ENCODE measurements around the gene THAP8.

The THAP8 gene

DNA sequence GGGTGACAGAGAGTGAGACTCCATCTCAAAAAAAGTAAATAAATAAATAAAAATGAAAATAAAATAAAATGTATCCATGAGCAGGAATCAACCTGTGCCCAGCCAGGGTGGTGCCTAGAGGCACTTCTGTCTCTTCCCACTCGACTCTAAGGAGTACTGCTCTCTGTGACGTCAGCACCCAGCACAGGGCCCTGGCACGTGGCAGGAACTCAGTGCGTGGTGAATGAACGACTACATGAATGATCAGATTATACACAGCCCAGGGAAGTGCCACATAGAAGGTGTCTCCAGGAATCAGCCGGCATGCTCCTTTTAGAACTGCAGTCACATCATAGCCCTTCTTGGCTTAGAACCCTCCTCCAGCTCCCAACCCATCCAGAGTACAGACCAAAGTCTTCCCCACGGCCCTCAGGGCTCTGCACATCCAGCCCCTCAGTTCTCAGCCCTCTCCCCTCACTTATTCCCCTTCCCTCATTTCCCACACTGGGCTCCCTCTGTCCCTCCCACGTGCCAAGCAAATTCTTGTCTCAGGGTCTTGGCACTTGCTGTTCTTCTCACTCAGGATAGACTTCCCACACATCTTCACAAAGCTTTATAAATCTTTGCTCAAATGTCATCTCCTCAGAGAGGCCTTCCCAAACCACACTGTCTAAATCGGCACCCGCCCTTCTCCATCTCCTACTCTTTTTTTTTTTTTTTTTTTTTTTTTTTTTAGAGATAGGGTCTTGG, 25.6 kb downstream of the THAP8 start:
- DNase-seq = no peak

DNA sequence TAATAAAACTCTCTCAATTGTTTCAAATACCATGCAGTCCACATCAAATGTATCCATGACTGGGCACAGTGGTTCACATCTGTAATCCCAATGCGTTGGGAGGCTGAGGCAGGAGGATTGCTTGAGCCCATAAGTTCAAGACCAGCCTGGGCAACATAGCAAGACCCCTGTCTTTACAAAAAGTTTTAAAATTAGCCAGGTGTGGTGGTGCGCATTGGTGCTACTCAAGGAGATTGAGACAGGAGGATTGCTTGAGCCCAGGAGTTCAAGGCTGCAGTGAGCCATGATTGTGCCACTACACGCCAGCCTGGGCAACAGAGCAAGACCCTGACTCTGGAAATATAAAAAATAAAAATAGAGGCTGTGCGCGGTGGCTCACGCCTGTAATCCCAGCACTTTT, 26.4 kb downstream of the THAP8 start:
- DNase-seq = no peak

DNA sequence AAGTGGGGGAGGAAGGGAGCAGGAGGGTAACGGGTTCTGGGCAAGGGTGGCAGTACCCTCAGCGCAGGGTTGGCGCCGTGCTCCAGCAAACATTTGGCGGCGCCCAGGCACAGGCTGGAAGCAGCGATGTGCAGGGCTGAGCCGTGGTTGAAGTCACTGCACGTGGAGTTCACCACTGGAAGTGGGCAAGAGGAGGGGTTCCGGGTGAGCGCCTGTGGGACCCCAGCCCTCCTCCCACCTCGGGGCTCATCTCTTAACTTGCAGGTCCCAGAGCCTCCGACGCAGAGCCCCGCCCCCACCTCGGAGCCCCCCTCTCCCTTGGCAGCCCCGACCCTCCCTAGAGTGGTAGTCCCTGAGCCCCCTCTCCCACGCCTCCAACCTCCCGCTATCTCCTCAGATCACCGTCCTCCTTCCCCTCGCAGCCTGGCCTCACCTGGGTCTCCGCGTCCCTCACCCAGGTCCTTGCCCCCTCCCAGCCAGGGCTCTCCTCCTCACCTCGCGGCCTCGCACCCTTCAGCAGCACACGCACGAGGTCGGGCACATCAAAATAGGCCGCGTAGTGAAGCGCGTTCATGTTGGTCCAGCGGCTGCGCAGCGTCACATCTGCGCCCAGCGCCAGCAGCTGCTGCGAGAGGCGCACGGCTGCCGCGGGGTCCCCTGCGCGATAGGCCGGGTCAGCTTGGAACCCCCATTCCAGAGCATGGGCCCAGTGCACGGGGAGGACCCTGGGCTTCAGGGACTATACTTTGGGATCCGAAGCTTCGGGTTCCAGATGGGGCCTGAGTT, 27.8 kb downstream of the THAP8 start:
- DNase-seq = no peak

DNA sequence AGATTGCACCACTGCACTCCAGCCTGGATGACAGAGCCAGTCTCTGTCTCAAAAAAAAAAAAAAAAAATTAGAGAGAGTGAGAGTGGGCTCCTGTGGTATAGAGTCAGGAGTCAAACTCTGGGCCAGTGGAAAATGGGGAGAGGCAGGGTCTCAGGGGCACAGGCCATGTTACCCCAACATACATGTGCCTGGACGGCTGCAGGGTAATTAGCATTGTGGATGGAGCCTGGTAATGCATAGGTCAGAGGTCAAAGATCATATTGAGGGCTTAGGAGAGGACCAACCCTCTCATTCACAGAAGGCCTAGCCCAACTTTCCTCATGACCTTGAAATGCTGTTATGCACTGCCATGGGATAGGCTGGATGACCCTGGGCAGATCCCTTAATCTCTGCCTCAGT, 28.5 kb downstream of the THAP8 start:
- DNase-seq = no peak

DNA sequence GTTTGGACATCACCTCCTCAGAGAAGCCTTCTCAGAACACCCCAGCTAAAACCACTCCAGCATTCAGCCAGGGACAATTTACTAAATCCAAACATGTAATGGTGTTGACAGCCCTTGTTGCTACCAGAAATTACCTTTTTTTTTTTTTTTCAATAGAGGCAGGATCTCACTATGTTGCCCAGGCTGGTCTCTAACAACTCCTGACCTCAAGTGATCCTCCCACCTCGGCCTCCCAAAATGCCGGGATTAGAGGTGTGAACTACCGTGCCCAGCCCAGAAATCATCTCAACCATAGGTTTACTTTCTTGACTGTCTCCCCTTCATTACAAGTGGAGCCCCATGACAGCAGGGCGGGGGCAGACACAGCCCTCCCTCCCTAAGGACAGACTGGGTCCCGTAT, 30.7 kb downstream of the THAP8 start:
- no peak for DNase-seq

DNA sequence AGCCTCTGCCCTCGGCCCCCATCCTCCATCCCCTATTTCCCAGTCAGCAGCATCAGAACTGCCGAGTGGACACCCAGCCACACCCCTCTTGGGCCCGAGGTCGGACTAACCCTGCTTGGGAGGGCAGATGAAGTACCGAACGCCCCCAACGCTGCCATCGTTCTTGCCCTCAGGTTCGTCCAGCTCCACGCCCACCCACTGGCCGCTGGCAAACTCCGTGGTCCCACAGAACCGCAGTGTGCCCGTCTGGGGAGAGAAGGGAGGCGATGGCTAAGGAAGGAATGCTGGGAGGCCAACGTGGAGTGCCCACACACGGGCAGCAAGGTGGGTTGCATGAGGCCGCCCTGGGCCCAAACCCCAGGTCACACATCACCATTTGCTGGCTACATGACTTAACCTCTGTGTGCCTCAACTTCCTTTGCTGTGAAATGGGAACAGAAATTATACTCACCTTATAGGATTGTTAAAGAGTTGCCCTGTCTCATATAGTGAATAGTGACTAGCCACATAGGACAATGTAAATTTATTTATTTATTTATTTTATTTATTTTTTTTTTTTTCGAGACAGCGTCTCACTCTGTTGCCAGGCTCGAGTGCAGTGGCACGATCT, 34.9 kb downstream of the THAP8 start:
- DNase-seq = no peak

DNA sequence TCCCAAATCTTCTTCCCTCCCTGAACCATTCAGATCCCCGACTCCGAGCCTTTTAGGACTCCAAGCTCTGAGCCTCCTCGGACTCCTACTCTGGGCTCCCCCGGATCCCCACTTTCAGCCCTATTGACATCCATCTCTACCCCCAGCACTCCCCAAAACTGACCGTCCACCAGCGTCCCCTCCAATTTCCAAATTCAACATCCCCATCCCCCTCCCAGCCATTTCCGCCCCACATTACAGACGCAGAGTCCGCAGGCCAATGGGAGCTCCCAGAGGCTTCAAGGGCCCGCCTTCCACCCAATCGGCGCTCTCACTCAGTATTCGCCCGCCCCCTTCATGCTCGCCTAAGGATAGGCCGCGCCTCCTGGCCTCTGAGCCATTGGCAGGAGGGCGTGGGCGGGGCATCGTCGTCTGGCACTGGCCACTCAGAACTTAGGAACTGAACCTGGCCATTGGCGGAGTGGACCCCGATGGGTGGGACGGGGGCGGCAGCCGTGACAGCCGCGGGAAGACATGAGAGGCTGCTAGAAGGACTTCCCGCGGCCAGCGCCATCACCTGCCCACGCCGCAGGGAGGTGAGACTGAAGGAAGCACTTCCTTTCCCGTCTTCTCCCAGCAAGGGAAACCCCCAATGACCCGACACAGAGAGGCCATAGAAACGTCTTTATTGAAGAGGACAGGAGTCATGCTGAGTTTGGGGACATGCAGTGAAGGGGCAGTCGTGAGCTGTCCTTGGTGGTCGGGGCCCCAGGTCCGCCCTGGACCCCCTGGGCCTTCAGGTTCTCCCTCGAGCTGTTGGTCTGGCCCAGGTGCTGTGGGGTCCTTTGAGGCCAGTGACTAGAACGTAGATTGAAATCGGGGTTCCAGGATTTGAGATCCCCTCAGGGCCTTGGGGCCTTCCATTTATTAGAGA, 39.8 kb downstream of the THAP8 start, which contains the start of gene ALKBH6:
TSS of gene ALKBH6 (minus strand) at position 202 of the 913 bp plus-strand sequence. CDS start 816 bp downstream, outside the sequence.
- peak; percentile 98 for DNase-seq

DNA sequence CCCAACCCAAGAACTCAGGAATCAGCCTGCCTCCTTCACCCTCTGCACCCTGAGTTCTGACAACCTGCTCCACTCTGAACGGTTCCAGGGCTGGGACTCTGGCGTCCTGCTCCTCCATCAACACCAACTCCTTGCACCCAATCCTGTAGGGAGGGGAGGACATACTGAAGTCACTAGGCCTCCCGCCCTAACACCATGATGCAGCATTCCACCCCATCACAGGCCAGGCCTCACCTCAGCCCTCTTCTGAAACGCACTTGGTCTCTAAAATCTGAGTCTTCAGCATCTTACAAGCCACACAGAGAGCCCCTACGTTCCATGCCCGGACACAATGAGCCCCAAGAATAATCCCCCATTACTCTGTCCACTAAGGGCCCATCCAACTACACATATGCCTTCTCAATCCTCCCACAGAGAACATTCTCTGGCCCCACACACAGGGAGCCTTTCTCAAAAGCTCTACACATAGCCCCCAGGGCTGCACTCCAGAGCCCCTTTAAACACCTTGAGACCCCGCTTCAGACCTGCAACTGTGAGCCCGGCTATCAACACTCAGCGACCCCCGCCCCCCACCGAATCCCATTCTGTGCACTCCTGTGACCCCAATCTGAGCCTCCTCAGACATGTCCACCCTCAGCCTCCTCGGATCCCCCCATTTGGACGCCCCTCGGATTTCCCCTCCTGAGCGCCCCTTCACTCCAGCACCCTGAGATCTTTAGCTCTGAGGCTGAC, 40.6 kb downstream of the THAP8 start:
- no peak for DNase-seq

DNA sequence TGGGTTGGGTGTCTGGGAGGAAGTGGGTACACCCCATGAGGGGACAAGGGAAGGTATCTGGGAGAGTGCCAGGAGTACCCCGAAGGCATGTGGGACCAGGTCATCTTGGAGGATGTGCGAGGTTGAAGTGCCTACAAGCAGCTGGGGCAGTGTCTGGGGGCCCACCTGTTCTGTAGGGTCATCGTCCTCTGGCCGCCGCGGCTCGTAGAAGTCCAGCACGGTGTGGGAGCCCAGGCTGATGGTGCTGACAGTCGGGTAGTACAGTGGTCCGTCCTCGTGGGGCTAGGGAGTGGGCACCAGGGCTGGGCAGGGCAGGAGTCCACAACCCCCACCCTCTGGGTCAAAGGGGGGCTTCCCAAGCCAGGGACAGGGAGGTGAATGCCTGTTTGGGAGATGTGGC, 43.7 kb downstream of the THAP8 start:
- no peak for DNase-seq

DNA sequence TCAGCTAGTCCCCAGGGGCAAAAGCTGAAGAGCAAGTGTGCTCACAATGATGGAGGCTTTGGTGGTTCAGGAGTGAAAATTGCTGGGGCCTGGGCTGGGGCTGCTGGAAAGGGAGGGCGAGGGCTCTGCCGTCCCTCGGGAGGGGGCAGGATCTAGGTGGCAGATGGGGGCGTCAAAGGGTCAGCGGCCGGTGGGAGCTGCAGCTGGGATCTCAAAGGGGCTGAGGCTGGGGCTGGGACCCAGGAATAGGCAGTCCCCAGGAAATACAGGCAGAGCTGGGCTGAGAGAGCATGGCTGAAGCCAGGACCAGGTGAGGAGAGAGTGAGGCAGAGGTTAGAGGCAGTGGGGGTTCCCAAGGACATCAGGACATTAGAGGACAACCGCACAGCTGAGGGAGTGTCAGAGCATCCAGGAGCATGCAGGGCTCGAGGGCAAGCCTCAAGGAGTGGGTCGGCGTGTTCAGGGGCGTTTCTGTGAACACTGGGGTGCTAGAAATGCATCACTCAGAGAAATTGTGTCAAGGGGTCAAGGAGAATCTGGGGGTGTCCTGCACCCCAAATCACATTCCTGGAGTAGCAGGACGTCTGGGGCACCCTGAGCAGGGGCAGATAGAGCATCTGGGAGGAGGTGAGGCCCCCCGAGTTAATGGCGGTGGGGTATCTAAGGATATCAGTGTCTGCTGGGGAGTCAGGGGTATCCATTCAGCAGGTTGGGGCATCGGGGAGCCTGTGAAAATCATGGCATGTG, 44.3 kb downstream of the THAP8 start:
- no peak for DNase-seq

DNA sequence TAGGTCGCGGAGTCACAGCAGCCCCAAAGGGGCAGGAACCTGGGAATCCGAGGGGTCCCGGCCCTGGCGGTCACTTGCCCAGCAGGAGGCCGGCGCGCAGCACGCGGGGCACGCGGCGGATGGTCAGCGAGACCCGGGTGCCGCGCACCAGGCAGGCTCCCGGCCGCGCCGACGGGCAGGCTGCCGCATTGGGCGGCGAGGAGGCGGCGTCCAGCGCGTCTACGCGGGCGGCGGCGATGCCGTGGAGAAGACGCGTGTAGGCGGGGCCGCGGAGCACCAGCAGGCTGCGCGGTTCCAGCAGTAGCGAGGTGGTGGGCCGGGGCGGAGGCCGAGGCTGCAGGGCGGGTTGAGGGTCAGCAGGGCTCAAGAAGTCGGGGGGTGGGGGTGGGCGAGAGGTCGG, 44.9 kb downstream of the THAP8 start:
- peak; percentile 22 for DNase-seq

DNA sequence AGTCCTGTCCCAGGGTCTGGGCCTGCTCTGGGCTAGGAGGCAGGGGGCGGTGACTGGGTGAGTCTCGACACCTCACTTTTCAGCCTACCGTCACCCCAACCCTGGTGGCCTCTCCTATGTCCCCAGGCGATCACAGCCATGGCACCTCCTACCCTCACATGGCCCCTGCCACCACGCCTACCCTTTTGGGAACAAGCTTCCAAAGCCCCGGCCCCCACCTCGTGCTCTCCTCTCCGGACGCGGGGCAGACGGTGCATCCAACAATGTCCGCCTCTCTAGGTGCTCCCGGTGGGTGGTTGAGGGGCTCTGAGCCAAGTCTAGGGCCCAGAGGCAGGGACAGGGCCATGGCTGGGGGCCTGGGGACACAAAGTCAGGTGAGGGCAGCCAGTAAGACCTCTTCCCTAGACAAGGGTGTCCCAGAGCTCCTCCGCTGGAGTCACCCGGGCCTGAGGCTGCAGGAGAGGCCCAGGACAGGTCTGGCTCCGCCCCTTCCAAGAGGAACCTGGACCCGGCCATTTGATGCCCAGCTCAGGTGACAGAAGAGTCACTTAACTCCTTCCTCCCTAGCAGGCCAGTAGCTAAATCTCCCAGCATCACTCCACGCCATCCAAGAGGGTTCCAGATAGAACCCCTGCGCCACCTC, 45.6 kb downstream of the THAP8 start, which contains the start of gene SYNE4:
TSS of gene SYNE4 (minus strand) at position 478 of the 643 bp plus-strand sequence. CDS start at position 346, 132 bp downstream.
- DNase-seq = no peak

DNA sequence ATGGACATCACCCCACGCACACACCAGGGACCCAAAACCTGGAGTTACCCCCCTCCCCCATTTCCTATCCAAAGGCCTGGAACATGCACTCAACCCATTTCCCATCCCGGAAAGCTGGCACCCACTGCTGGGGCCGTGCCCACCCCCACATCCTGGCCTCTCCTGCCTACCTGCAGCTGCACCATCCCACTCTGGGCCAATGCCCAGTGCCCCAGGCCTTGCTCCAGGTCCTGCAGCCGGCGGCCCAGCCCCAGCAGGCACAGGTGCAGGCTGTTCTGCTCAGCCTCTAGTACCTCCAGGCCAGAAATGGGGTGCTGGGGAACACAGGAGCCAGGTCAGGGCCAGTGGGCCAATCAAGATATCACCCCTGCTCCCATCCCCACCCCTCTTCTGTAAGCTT, 47.1 kb downstream of the THAP8 start:
- no peak for DNase-seq

DNA sequence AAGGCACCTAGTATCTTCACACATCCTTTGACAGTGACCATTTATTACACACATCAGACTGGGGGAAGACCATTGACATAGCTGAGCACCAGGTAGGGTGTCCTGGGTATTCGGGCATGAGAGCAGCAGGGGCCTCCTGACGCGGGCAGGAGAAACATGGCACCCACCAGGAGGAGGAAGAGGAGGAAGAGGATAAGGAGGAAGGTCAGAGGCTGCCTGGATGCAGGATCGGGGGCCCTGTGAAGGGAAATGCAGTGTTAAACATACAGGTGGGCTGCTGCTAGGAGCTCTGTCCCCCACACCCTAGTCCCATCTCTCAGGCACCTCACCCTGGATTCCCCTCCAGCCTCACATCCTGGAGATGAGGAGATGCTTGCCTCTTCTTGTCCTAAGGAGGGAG, 50.8 kb downstream of the THAP8 start:
- no peak for DNase-seq

DNA sequence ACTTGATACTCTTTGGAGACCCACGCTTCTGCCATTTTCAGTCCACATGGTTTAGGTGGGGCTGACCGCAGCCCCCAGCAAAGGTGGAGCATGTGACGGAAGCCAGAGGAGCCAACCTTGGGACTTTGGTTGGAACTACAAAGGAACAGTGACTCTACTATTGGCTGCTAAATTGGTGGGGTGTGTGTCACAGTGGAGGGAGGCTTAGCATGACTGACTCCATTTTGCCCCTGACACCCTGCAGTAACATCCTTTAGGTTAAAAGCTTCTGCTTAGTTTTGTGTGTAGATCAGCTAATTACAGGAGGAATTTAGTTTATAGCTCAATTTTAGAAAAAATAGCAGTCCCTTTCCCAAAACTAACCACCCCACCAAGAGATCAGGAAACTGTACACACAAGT, 52.5 kb downstream of the THAP8 start:
- no peak for DNase-seq

DNA sequence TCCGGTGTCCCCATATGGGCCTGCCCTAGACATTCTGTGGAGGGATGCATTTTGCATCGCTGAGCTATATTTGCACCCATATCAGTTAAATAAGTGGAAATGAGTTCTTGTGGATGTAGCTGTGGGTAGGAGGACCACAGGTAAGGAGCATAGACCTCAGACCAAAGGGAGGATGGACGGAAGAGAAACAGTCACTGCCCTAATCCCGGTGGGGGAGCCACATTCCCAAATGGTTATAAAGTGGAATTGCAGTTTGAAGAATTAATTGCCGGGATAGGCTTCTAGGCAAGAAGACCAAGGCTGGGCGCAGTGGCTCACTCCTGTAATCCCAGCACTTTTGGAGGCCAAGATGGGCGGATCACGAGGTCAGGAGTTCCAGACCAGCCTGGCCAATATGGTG, 57.3 kb downstream of the THAP8 start:
- no peak for DNase-seq

DNA sequence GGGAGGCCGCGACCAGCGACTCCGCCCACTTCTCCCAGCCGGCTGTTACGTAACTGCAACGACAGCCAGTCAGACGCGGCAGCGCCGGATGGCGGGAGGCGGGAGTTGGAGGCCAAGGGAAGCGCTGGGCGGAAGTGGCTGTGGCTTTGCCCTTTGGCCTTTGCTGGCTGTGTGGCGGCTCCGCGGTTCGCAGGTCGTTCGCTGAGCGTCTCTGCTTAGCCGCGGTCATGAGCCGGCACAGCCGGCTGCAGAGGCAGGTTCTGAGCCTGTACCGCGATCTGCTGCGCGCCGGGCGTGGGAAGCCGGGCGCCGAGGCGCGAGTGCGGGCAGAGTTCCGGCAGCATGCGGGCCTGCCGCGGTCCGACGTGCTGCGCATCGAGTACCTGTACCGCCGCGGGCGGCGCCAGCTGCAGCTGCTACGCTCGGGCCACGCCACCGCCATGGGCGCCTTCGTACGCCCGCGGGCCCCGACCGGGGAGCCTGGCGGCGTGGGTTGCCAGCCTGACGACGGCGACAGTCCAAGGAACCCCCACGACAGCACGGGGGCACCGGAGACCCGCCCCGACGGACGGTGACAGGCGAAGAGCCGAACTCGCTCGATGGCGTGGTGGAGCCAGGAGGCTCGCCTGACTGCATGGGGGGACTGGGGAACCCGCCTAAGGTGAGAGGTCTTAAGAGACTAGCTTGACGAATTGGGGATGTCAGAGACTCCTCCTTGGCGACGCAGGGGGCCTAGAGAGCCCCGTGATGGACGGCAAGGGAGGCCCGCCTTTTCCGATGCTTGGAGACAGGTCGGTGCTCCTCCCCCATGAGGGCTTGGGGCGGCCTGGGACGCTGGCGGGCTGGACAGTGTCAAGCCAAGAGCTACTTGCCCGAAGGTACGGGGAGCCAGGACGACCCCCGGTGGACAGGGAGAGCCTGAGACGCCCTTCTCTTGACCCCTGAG, 58.8 kb downstream of the THAP8 start, which contains the start of gene SDHAF1:
TSS of gene SDHAF1 (plus strand) at position 141 of the 946 bp plus-strand sequence. CDS start at position 228, 87 bp downstream.
- DNase-seq = peak; percentile 91

DNA sequence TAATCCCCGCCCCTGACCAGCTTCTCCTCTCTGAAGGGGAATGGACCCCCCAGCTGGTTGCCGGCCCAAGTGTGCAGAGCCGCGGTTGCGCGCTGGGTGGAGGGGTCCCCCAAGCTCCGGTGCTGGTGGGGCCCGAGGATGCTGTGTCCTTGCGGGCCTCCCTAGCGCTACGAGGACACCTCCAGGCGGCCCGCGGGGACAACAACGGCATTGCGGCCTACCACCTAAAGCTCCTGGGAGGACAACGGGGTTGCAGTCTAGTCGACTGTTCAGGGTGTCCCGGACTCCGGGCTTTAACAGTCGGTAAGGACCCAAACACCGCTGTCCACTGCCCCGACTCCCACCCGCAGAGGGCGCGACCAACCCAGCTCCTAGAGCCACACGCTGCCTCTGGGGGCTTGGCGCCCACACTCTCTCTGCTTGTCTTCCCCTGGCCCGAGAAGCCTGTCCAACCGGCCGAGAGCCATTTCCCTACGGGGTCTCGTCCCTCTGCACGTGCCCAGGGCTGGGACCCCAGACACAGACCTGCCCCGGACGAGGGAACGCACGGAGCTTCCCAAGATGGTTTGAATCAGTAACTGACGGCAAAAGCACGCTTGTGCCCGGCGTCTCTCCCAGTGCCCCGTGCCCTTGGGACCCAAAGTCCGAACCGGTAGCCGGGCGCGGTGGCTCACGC, 60.0 kb downstream of the THAP8 start:
- DNase-seq = no peak

Measured in CD4-positive, alpha-beta T cell treated with Interleukin-4 for 4 hours (primary cell).